SJCRH30 (cell line): ENCODE measurements around the gene OR2C3. TPM values are rescaled to one million over a fixed set of nuclear protein-coding genes. Genes with fewer than 3 reads are reported as not detected.
A peak's percentile ranks its signal among the peaks of the same experiment; 100 is the strongest.
"Not testable (repeated sequence)": the region's sequence is repeated elsewhere in the genome, so short reads cannot be mapped to it uniquely, and the experiment has no call there.

Experiments used
- DNase-seq, 2 experiments: peaks; one replicate each; pipeline ENCODE4 v3.0.0-alpha.2; 2015 to 2020
- H3K27ac ChIP-seq: fragments of 250-450 bp; sonication (Bioruptor Pico); 2 replicates; pipeline ENCODE4 v1.5.1; 2020; ENCODE audit warnings: mild to moderate bottlenecking, moderate library complexity
- H3K27me3 ChIP-seq: fragments of 250-450 bp; sonication (Bioruptor Pico); 2 replicates; pipeline ENCODE4 v1.5.1; 2020; ENCODE audit warnings: mild to moderate bottlenecking, moderate library complexity
- H3K36me3 ChIP-seq: fragments of 250-450 bp; sonication (Bioruptor Pico); 2 replicates; pipeline ENCODE4 v1.5.1; 2020; ENCODE audit warnings: mild to moderate bottlenecking, moderate library complexity
- H3K4me1 ChIP-seq: fragments of 250-450 bp; sonication (Bioruptor Pico); 2 replicates; pipeline ENCODE4 v1.5.1; 2020; ENCODE audit warnings: mild to moderate bottlenecking, moderate library complexity
- H3K4me3 ChIP-seq: fragments of 250-450 bp; sonication (Bioruptor Pico); 2 replicates; pipeline ENCODE4 v1.5.1; 2020; ENCODE audit warnings: mild to moderate bottlenecking, moderate library complexity
- H3K9me3 ChIP-seq: fragments of 250-450 bp; sonication (Bioruptor Pico); replicated peaks from 2 replicates; pipeline ENCODE4 v1.5.1; 2020; ENCODE audit warnings: mild to moderate bottlenecking, moderate library complexity
- total RNA-seq: library from RNA; depleted of rRNA; stranded (reverse); fragments of >200 nt; shearing (Covaris generic); gene quantifications from 2 replicates; pipeline ENCODE4 v1.2.3, GENCODE V29; 2014

Gene OR2C3
- total RNA-seq, 1 experiment from 2014 or later: not detected

GRCh38 chr1:247535402-247535801 lies 838 bp downstream of the OR2C3 start:
- DNase-seq: no peak
- H3K4me1 ChIP-seq: no peaks in the 10 kb centered on the region
- no peaks in the 10 kb centered on the region for H3K27me3 ChIP-seq
- H3K36me3 ChIP-seq: no peaks in the 10 kb centered on the region
- H3K27ac ChIP-seq: no peak overlapping the region
- no peaks in the 10 kb centered on the region for H3K9me3 ChIP-seq
- no peak overlapping the region for H3K4me3 ChIP-seq

DNA sequence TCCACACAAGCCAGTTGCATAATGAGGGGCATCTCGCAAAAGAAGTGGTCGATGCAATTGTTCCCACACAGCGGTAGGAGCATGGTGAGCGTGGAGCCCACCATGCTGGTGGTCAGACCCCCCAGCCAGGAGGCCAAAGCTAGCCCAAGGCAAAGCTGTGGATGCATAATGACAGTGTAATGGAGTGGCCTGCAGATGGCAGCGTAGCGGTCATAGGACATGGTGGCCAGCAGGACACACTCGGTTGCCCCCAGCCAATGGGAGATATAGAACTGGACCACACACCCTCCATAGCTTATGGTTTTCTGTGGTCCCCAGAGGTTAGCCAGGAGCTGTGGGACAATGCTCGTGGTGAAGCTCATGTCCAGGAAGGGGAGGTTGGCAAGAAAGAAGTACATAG lies 4.3 kb downstream of the OR2C3 start:
- Histone ChIP-seq H3K4me3 (no peak overlapping the region), H3K9me3 (no peaks in the 10 kb centered on the region), H3K4me1 (no peaks in the 10 kb centered on the region), H3K27me3 (no peaks in the 10 kb centered on the region), H3K36me3 (no peaks in the 10 kb centered on the region), H3K27ac (no peak overlapping the region)
- no peak for DNase-seq

DNA sequence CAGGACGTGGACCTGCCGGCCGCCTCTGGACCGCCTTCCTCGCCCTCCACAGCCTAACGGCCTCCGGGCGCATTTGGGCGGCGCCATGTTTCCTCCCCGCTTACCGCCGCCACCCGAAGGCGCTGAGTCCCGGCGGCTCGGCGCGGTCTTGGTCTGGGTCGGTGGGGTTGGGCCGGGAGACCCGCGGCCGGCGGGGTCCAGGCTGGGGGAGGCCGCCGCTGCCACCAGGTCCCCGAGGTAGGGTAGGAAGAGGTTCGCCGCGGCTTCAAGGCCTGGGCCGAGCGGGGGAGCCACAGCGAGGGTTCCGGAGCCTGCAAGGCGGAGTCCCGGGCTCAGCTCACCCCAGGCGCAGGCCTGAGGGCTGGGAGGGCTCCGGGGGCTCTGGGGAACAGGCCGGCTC lies 5.5 kb downstream of the OR2C3 start:
- DNase-seq: no peak
- Histone ChIP-seq H3K36me3 (no peaks in the 10 kb centered on the region), H3K27ac (no peak overlapping the region), H3K4me1 (no peaks in the 10 kb centered on the region), H3K9me3 (no peaks in the 10 kb centered on the region), H3K4me3 (no peak overlapping the region), H3K27me3 (no peaks in the 10 kb centered on the region)

GRCh38 chr1:247529771-247530355 lies 6.4 kb downstream of the OR2C3 start:
- no peaks in the 10 kb centered on the region for H3K36me3 ChIP-seq
- no peaks in the 10 kb centered on the region for H3K9me3 ChIP-seq
- no peak for DNase-seq
- H3K4me3 ChIP-seq: no peak overlapping the region
- no peaks in the 10 kb centered on the region for H3K4me1 ChIP-seq
- no peaks in the 10 kb centered on the region for H3K27me3 ChIP-seq
- no peak overlapping the region for H3K27ac ChIP-seq

DNA sequence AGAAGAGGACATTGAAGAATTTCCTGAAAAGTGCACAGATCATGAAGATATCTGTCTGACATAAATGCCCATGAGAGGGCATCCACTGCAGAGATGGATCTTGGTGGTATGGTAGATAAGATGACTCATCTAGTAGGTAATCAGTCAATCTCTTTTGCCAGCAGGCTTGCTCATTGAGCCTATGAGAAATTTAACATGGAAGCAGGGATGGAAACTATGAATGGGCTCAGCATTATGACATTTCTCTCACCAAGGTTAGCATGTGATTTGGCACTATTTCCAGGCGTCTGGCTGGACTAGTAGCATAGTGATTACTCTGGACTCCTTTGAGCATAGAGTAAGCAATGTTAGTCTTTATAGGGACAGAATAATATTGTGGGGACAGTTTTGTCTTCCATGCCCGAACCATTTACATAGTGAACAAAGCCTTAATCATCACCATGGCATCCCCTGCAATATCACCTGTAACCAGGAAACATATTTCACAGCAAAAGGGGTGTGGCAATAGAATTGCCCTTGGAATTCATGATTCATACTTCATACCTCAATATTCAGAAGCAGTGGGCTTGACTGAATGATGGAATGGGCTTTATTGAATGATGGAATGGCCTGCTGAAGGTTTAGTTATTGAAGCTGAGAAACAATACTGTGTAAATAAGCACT lies 7.3 kb downstream of the OR2C3 start:
- Histone ChIP-seq H3K4me3 (no peak overlapping the region), H3K27me3 (no peaks in the 10 kb centered on the region), H3K36me3 (no peaks in the 10 kb centered on the region), H3K9me3 (no peaks in the 10 kb centered on the region), H3K4me1 (no peaks in the 10 kb centered on the region), H3K27ac (no peak overlapping the region)
- DNase-seq: no peak

DNA sequence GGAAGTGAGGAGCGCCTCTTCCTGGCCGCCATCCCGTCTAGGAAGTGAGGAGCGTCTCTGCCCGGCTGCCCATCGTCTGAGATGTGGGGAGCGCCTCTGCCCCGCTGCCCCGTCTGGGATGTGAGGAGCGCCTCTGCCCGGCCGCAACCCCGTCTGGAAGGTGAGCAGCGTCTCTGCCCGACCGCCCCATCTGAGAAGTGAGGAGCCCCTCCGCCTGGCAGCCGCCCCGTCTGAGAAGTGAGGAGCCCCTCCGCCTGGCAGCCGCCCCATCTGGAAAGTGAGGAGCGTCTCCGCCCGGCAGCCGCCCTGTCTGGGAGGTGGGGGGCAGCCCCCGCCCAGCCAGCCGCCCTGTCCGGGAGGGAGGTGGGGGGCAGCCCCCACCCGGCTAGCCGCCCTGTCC lies 14.4 kb downstream of the OR2C3 start:
- H3K9me3 ChIP-seq, H3K4me3 ChIP-seq, H3K27me3 ChIP-seq: not testable (repeated sequence)

DNA sequence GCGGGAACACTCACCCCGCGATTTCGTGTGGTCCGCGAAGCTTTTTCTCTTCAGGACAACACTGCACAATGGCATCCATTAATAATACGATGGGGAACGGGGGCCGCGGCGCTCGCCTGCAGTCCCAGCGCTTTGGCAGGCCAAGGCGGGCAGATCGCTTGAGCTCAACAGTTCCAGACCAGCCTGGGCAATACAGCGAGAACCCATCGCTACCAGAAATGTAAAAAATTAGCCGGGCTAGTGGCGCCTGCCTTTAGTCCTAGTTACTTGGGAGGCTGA lies 17.7 kb downstream of the OR2C3 start:
- H3K27me3 ChIP-seq: no peaks in the 10 kb centered on the region
- H3K4me1 ChIP-seq: no peaks in the 10 kb centered on the region
- H3K4me3 ChIP-seq: no peak overlapping the region
- no peaks in the 10 kb centered on the region for H3K36me3 ChIP-seq
- no peaks in the 10 kb centered on the region for H3K9me3 ChIP-seq
- H3K27ac ChIP-seq: no peak overlapping the region
- no peak for DNase-seq

More for the DNA sequence above, 14.4 kb downstream of the OR2C3 start:
- not testable (repeated sequence) for H3K4me1 ChIP-seq, DNase-seq, H3K36me3 ChIP-seq, H3K27ac ChIP-seq

- H3K4me3 ChIP-seq: no peak overlapping the region
These were observed 18.2 kb downstream of the OR2C3 start for GRCh38 chr1:247517795-247518612.

GRCh38 chr1:247506831-247507230 lies 29.4 kb downstream of the OR2C3 start:
- no peaks in the 10 kb centered on the region for H3K9me3 ChIP-seq
- no peak overlapping the region for H3K27ac ChIP-seq
- no peaks in the 10 kb centered on the region for H3K4me1 ChIP-seq
- DNase-seq: no peak
- no peaks in the 10 kb centered on the region for H3K36me3 ChIP-seq
- no peaks in the 10 kb centered on the region for H3K27me3 ChIP-seq
- H3K4me3 ChIP-seq: no peak overlapping the region

More at GRCh38 chr1:247517795-247518612, 18.2 kb downstream of the OR2C3 start:
- DNase-seq: no peak
- no peaks in the 10 kb centered on the region for H3K9me3 ChIP-seq
- no peaks in the 10 kb centered on the region for H3K27me3 ChIP-seq
- H3K36me3 ChIP-seq: no peaks in the 10 kb centered on the region
- H3K27ac ChIP-seq: no peak overlapping the region
- no peaks in the 10 kb centered on the region for H3K4me1 ChIP-seq

GRCh38 chr1:247500865-247501264 lies 35.4 kb downstream of the OR2C3 start:
- Histone ChIP-seq H3K9me3 (no peaks in the 10 kb centered on the region), H3K27ac (no peak overlapping the region), H3K36me3 (no peaks in the 10 kb centered on the region), H3K4me3 (no peak overlapping the region), H3K4me1 (no peaks in the 10 kb centered on the region), H3K27me3 (no peaks in the 10 kb centered on the region)
- DNase-seq: no peak

DNA sequence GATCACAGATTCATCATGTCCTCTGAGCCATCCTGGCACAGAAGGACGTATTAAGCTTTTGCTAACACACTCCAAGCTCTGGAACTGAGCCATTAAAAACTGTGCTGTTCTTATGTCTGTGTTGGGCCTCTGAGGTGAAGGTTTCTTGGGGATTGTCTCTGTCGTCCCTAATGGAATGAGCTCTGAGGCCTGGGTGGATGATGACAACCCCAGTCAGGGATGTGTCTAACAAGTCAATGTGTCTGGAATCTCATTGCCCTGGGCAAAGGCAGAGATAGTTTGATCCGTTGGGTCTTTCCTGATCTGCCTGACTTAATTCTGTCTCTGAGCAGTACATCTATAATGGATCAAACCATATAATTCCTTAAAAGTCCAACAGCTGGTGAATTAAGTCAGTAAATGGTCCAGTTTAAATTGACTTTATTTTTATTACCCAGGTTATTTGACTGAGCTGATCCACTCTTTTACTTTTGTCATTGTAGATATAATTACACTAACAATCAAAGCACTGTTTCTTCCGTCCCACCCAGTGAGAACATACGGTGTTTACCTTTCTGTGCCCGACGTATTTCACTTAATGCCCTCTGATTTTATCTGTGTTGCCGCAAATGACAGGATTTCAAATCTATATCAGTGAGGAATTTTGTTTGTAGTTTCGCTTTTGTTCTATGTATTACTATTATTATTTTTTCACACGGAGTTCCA lies 39.5 kb downstream of the OR2C3 start:
- H3K9me3 ChIP-seq: no peaks in the 10 kb centered on the region
- no peaks in the 10 kb centered on the region for H3K27me3 ChIP-seq
- DNase-seq: peak in 1 of 2 experiments; percentile 12
- H3K27ac ChIP-seq: no peak overlapping the region
- no peaks in the 10 kb centered on the region for H3K4me1 ChIP-seq
- H3K4me3 ChIP-seq: no peak overlapping the region
- H3K36me3 ChIP-seq: no peaks in the 10 kb centered on the region

DNA sequence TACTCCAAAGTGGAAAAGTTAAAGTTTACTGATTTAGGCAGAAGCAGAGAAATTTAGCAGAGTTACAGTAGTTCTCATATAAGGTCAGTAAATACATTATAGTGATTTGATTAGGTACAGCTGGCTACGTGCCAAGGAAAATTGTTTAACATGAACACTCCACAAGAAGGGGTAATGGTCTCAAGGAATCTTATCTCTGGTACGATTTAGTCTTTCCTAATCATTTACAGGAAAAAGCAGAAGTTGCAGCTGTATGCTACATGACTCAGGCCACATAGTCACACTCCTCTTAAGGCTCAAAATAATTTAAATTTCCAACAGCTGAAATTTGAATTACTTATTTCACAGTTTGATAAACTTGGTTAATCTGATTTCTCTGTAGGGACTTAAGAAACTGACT lies 41.5 kb downstream of the OR2C3 start:
- H3K4me3 ChIP-seq: no peak overlapping the region
- H3K27me3 ChIP-seq: no peaks in the 10 kb centered on the region
- no peak overlapping the region for H3K27ac ChIP-seq
- H3K4me1 ChIP-seq: no peaks in the 10 kb centered on the region
- H3K36me3 ChIP-seq: no peaks in the 10 kb centered on the region
- DNase-seq: no peak
- no peaks in the 10 kb centered on the region for H3K9me3 ChIP-seq

DNA sequence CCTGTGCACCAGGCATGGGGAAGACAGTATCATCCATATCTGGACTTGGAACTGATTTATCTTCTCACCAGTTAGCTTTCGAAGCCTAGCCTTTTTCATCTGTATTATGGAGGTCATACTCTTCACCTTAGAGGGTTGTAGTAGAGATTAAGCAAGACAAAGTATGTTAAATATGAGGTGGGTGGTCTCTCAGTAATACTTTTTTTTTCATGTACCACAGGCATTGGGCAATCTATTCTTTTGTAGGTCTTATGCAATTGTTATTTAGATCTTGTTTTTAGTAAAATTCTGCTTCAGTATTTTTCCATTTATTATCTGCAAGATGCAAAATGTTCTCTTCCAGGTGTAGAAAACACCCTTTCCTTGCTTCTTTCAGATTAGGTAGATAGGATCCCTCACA lies 43.1 kb downstream of the OR2C3 start:
- no peak for DNase-seq
- Histone ChIP-seq H3K36me3 (no peaks in the 10 kb centered on the region), H3K4me1 (no peaks in the 10 kb centered on the region), H3K4me3 (no peak overlapping the region), H3K27me3 (no peaks in the 10 kb centered on the region), H3K9me3 (no peaks in the 10 kb centered on the region), H3K27ac (no peak overlapping the region)

GRCh38 chr1:247491328-247491727 lies 44.9 kb downstream of the OR2C3 start:
- DNase-seq: no peak
- Histone ChIP-seq H3K4me3 (no peak overlapping the region), H3K27me3 (no peaks in the 10 kb centered on the region), H3K4me1 (no peaks in the 10 kb centered on the region), H3K36me3 (no peaks in the 10 kb centered on the region), H3K9me3 (no peaks in the 10 kb centered on the region), H3K27ac (no peak overlapping the region)

DNA sequence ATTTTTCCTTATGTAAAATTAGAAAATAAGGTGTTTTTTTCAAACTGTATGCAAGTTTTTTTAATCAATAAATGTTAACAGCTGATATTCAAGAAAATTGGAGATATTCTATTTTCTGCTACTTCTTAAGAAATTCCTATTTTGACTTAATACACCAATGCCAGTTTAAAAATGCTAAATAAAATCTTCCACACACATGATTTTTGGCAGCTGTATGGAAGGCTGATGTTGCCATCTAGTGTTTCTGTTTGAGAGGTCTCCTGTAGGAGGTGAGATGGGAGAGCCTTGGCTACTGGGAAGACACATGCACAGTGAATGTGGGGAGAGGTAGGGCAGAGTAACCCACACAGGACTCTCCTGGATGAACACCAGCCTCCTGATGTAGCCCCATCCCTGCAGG lies 49.2 kb downstream of the OR2C3 start:
- Histone ChIP-seq H3K4me1 (no peaks in the 10 kb centered on the region), H3K36me3 (no peaks in the 10 kb centered on the region), H3K27ac (no peak overlapping the region), H3K9me3 (no peaks in the 10 kb centered on the region), H3K4me3 (no peak overlapping the region), H3K27me3 (no peaks in the 10 kb centered on the region)
- DNase-seq: peak in 1 of 2 experiments; percentile 27
